GM12874 (cell line): Measurements from ENCODE around the gene ENOX1.

Experiments used
- CTCF ChIP-seq: IDR thresholded peaks from 2 replicates; pipeline ENCODE4 v1.5.1; 2011; ENCODE audit warnings: low read depth, mild to moderate bottlenecking, control low read depth, low read length, moderate library complexity; ENCODE audit not compliant: insufficient read depth

The ENOX1 gene

GRCh38 chr13:43389573-43389972 lies 397.2 kb downstream of the ENOX1 start:
- no peak for TF ChIP-seq CTCF

- no peak for TF ChIP-seq CTCF
Observed at GRCh38 chr13:43388282-43389034, 398.3 kb downstream of the ENOX1 start.

GRCh38 chr13:43387880-43388279 lies 398.9 kb downstream of the ENOX1 start:
- TF ChIP-seq CTCF = no peak

GRCh38 chr13:43383498-43384165 lies 403.1 kb downstream of the ENOX1 start:
- TF ChIP-seq CTCF = no peak

GRCh38 chr13:43379738-43380137 lies 407.0 kb downstream of the ENOX1 start:
- no peak for TF ChIP-seq CTCF

GRCh38 chr13:43377973-43378372 lies 408.8 kb downstream of the ENOX1 start:
- TF ChIP-seq CTCF = no peak

- TF ChIP-seq CTCF = no peak
Observed at GRCh38 chr13:43377149-43377548, 409.6 kb downstream of the ENOX1 start.
